Liver (tissue), 2 donors: Measurements from ENCODE around the gene SPARC.

Source experiments
- GABPA ChIP-seq, 2 donors: IDR thresholded peaks in 1 of 2; conservative IDR thresholded peaks in 1 of 2; 2 replicates each; pipeline ENCODE4 v1.6.1; 2016; ENCODE audit warnings: antibody characterized with exemption in 2 of 2, mild to moderate bottlenecking in 1 of 2, moderate library complexity in 1 of 2
- HNF4A ChIP-seq, 2 donors: conservative IDR thresholded peaks; 2 replicates each; pipeline ENCODE4 v1.6.1; 2016; ENCODE audit warnings: antibody characterized with exemption in 2 of 2, mild to moderate bottlenecking in 2 of 2
- RAD21 ChIP-seq, 2 donors: IDR thresholded peaks; 2 replicates each; pipeline ENCODE4 v1.6.1; 2016; ENCODE audit warnings: antibody characterized with exemption in 2 of 2, mild to moderate bottlenecking in 2 of 2
- donor health status: healthy.

- TF ChIP-seq GABPA (IDR thresholded peaks at IDR 0.05 in 1 of 2, conservative IDR thresholded peaks at IDR 0.05 in 1 of 2) (no peak), HNF4A (conservative IDR thresholded peaks at IDR 0.05) (no peak), RAD21 (IDR thresholded peaks at IDR 0.05) (no peak)
These were observed 16.5 kb downstream of the SPARC start for GRCh38 chr5:151670083-151670686.
